Activated naive CD8-positive, alpha-beta T cell treated with anti-CD3 and anti-CD28 coated beads, Interleukin-2, amount 50 U/mL, for 24 hours (primary cell): Measurements from ENCODE around the gene NSUN3.
A peak's percentile ranks its signal among the peaks of the same experiment; 100 is the strongest.

Experiments used
- ATAC-seq: fragments of 150-1000 bp; cut with Tn5 transposase; one replicate; pipeline ENCODE4 v1.10.0; 2021
- DNase-seq: peaks from one replicate; pipeline ENCODE4 v3.0.0; 2021
- H3K27ac Mint-ChIP-seq: one replicate; pipeline ENCODE4 v1.8.0; 2021; ENCODE audit warnings: mild to moderate bottlenecking, mixed read lengths
- H3K27me3 Mint-ChIP-seq: one replicate; pipeline ENCODE4 v1.8.0; 2021; ENCODE audit warnings: mixed read lengths
- H3K36me3 Mint-ChIP-seq: one replicate; pipeline ENCODE4 v1.8.0; 2021; ENCODE audit warnings: low read depth, mixed read lengths
- H3K4me1 Mint-ChIP-seq: one replicate; pipeline ENCODE4 v1.8.0; 2021; ENCODE audit warnings: mixed read lengths
- H3K4me3 Mint-ChIP-seq: one replicate; pipeline ENCODE4 v1.8.0; 2021; ENCODE audit warnings: mild to moderate bottlenecking, moderate library complexity, mixed read lengths
- H3K9me3 Mint-ChIP-seq: one replicate; pipeline ENCODE4 v1.8.0; 2021; ENCODE audit warnings: mixed read lengths

The NSUN3 gene

GRCh38 chr3:94173673-94174434 is 111.0 kb downstream of the NSUN3 start:
- Mint-ChIP-seq H3K4me3 (no peak overlapping the region), H3K4me1 (no peaks in the 10 kb centered on the region), H3K27me3 (peaks cover 5% of the 10 kb centered on the region), H3K9me3 (no peaks in the 10 kb centered on the region), H3K36me3 (no peaks in the 10 kb centered on the region), H3K27ac (no peak overlapping the region)
- ATAC-seq, result no peak
- DNase-seq, result no peak

- no peaks in the 10 kb centered on the region for H3K4me1 Mint-ChIP-seq
- DNase-seq (no peak), ATAC-seq (peak; percentile 36)
- no peaks in the 10 kb centered on the region for H3K36me3 Mint-ChIP-seq
- H3K27ac Mint-ChIP-seq, result no peak overlapping the region
- no peak overlapping the region for H3K4me3 Mint-ChIP-seq
- no peaks in the 10 kb centered on the region for H3K9me3 Mint-ChIP-seq
- H3K27me3 Mint-ChIP-seq, result peaks cover 5% of the 10 kb centered on the region
Observed at GRCh38 chr3:94175677-94176076, 112.8 kb downstream of the NSUN3 start.

GRCh38 chr3:94176988-94177745 is 114.3 kb downstream of the NSUN3 start:
- H3K36me3 Mint-ChIP-seq, result no peaks in the 10 kb centered on the region
- DNase-seq, result no peak
- no peaks in the 10 kb centered on the region for H3K4me1 Mint-ChIP-seq
- no peak overlapping the region for H3K27ac Mint-ChIP-seq
- no peak overlapping the region for H3K4me3 Mint-ChIP-seq
- ATAC-seq, result no peak
- H3K27me3 Mint-ChIP-seq, result peaks cover 3% of the 10 kb centered on the region
- no peaks in the 10 kb centered on the region for H3K9me3 Mint-ChIP-seq
